Nephron (organoid): ENCODE data around the gene PLEKHA7.

Experiments
- H3K27ac Mint-ChIP-seq, 3 experiments: 2 replicates each; pipeline ENCODE4 v1.8.0; 2020; ENCODE audit warnings: mixed read lengths in 3 of 3, mild to moderate bottlenecking in 2 of 3, moderate library complexity in 1 of 3
- H3K27me3 Mint-ChIP-seq: 2 replicates; pipeline ENCODE4 v1.8.0; 2021; ENCODE audit warnings: low read depth, mild to moderate bottlenecking, moderate library complexity, mixed read lengths
- H3K36me3 Mint-ChIP-seq: 2 replicates; pipeline ENCODE4 v1.8.0; 2020; ENCODE audit warnings: low read depth, mixed read lengths
- H3K4me1 Mint-ChIP-seq: 2 replicates; pipeline ENCODE4 v1.8.0; 2020; ENCODE audit warnings: mixed read lengths
- H3K4me3 Mint-ChIP-seq, 3 experiments: 2 replicates each; pipeline ENCODE4 v1.8.0; 2020; ENCODE audit warnings: mild to moderate bottlenecking in 3 of 3, mixed read lengths in 3 of 3, moderate library complexity in 2 of 3
- H3K9me3 Mint-ChIP-seq: 2 replicates; pipeline ENCODE4 v1.8.0; 2020; ENCODE audit warnings: mixed read lengths
- CTCF ChIP-seq, 3 experiments: fragments of 200-600 bp; sonication (generic); IDR thresholded peaks; one replicate each; pipeline ENCODE4 v1.5.0; 2021; ENCODE audit warnings: antibody characterized with exemption in 3 of 3; ENCODE audit not compliant: unreplicated experiment in 3 of 3

Gene PLEKHA7

GRCh38 chr11:16790486-16791190 lies 223.6 kb downstream of the PLEKHA7 start:
- Mint-ChIP-seq H3K27ac (no peak overlapping the region), H3K9me3 (no peaks in the 10 kb centered on the region), H3K36me3 (peaks cover 3% of the 10 kb centered on the region), H3K27me3 (peaks cover 8% of the 10 kb centered on the region), H3K4me1 (peaks cover 6% of the 10 kb centered on the region), H3K4me3 (no peak overlapping the region)
- TF ChIP-seq CTCF (IDR thresholded peaks at IDR 0.05; ENCODE audit: unreplicated experiment in 3 of 3) = no peak

GRCh38 chr11:16789560-16790485 lies 224.4 kb downstream of the PLEKHA7 start:
- Mint-ChIP-seq H3K36me3 (peaks cover 1% of the 10 kb centered on the region), H3K27me3 (peaks cover 13% of the 10 kb centered on the region), H3K27ac (no peak overlapping the region), H3K4me1 (peaks cover 6% of the 10 kb centered on the region), H3K9me3 (no peaks in the 10 kb centered on the region), H3K4me3 (no peak overlapping the region)
- TF ChIP-seq CTCF (IDR thresholded peaks at IDR 0.05; ENCODE audit: unreplicated experiment in 3 of 3) = no peak

GRCh38 chr11:16789063-16789420 lies 225.2 kb downstream of the PLEKHA7 start:
- H3K4me1 Mint-ChIP-seq = peaks cover 6% of the 10 kb centered on the region
- H3K4me3 Mint-ChIP-seq = no peak overlapping the region
- no peaks in the 10 kb centered on the region for H3K36me3 Mint-ChIP-seq
- no peaks in the 10 kb centered on the region for H3K9me3 Mint-ChIP-seq
- TF ChIP-seq CTCF (IDR thresholded peaks at IDR 0.05; ENCODE audit: unreplicated experiment in 3 of 3) = no peak
- H3K27me3 Mint-ChIP-seq = peaks cover 13% of the 10 kb centered on the region
- H3K27ac Mint-ChIP-seq = no peak overlapping the region

GRCh38 chr11:16788141-16789062 lies 225.8 kb downstream of the PLEKHA7 start:
- H3K27ac Mint-ChIP-seq = peak overlapping the region in 1 of 3 experiments; percentile 21
- no peaks in the 10 kb centered on the region for H3K36me3 Mint-ChIP-seq
- H3K4me3 Mint-ChIP-seq = no peak overlapping the region
- peak; percentile 93 to 97 (median 95) for TF ChIP-seq CTCF (IDR thresholded peaks at IDR 0.05; ENCODE audit: unreplicated experiment in 3 of 3)
- H3K4me1 Mint-ChIP-seq = peaks cover 6% of the 10 kb centered on the region
- H3K9me3 Mint-ChIP-seq = no peaks in the 10 kb centered on the region
- peaks cover 13% of the 10 kb centered on the region for H3K27me3 Mint-ChIP-seq

- Mint-ChIP-seq H3K27me3 (peaks cover 13% of the 10 kb centered on the region), H3K4me3 (no peak overlapping the region), H3K4me1 (peaks cover 6% of the 10 kb centered on the region), H3K27ac (no peak overlapping the region), H3K9me3 (no peaks in the 10 kb centered on the region), H3K36me3 (no peaks in the 10 kb centered on the region)
- no peak for TF ChIP-seq CTCF (IDR thresholded peaks at IDR 0.05; ENCODE audit: unreplicated experiment in 3 of 3)
These were observed 227.0 kb downstream of the PLEKHA7 start for GRCh38 chr11:16787035-16787742.
